HCT116 (cell line): ENCODE measurements around the gene HDAC5.

Experiments
- CEBPB ChIP-seq: IDR thresholded peaks from 2 replicates; pipeline ENCODE4 v1.6.1; 2012; ENCODE audit warnings: low read depth
- EZH2 ChIP-seq: fragments of 200-600 bp; sonication (generic); IDR thresholded peaks from 2 replicates; pipeline ENCODE4 v1.6.1; 2017; ENCODE audit warnings: antibody characterized with exemption, mixed run types
- EZH2phosphoT487 ChIP-seq: fragments of 200-600 bp; IDR thresholded peaks from 2 replicates; pipeline ENCODE4 v1.6.1; 2018; ENCODE audit warnings: antibody characterized with exemption, borderline replicate concordance
- POLR2A ChIP-seq: IDR thresholded peaks from 2 replicates; pipeline ENCODE4 v1.7.0; 2011; ENCODE audit warnings: borderline replicate concordance; ENCODE audit not compliant: insufficient read depth, insufficient read length; ENCODE audit errors: extremely low read depth
- POLR2AphosphoS5 ChIP-seq: IDR thresholded peaks from 2 replicates; pipeline ENCODE4 v1.6.1; 2011; ENCODE audit warnings: mild to moderate bottlenecking, low read depth, low read length, moderate library complexity
- RAD21 ChIP-seq: IDR thresholded peaks from 2 replicates; pipeline ENCODE4 v1.6.1; 2012; ENCODE audit warnings: low read depth, mild to moderate bottlenecking
- SRF ChIP-seq: IDR thresholded peaks from 2 replicates; pipeline ENCODE4 v1.6.1; 2012; ENCODE audit warnings: low read depth
- ZNF274 ChIP-seq: fragments of 200-500 bp; sonication (Bioruptor generic); IDR thresholded peaks from 2 replicates; pipeline ENCODE4 v1.6.1; 2014; ENCODE audit warnings: mild to moderate bottlenecking, low read depth, low read length, inconsistent platforms
- TF ChIP-seq, protein P1 (sequence below), 3 experiments: fragments of 200-600 bp in 1 of 3; sonication (generic) in 1 of 3; IDR thresholded peaks in 2 of 3; conservative IDR thresholded peaks in 1 of 3; 2 replicates each; pipeline ENCODE4 v1.5.1; 2012 to 2017; ENCODE audit warnings: low read depth in 2 of 3, low read length in 2 of 3, antibody characterized with exemption in 1 of 3, borderline replicate concordance in 1 of 3, control low read depth in 1 of 3, mild to moderate bottlenecking in 1 of 3, mixed read lengths in 1 of 3, mixed run types in 1 of 3, moderate library complexity in 1 of 3; ENCODE audit not compliant: insufficient read depth in 1 of 3
- TF ChIP-seq, protein P2 (sequence below): IDR thresholded peaks from 2 replicates; pipeline ENCODE4 v1.6.1; 2012

DNA sequence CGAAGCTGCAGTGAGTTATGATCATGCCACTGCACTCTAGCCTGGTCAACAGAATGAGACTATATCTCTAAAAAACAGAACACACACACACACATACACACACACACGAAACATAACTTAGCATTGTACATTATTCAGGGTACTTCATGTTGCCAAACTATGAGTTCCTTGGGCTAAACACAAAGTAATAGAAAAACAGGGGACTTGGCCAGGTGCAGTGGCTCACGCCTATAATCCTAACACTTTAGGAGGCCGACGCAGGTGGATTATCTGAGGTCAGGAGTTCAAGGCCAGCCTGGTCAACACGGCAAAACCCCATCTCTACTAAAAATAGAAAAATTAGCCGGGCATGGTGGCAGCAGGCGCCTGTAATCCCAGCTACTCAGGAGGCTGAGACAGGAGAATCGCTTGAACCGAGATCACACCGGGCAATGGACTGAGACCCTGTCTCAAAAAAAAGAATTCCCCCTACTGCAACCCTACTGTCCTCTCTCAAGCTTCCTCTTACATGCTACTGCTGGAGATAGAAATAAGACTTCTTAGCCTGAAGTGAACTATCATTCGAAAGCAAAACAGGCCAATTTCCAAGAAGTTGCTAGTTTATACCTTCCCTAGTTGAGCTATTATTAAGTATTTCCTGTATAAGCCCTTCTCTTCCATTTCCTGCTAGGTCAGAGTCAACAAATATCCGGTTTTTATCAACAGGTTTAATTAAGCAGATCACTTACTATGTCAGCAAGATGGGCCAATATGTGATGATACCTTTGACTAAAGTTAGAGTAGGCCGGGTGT lies 64.1 kb downstream of the HDAC5 start:
- no peak for TF ChIP-seq CEBPB
- no peak for TF ChIP-seq POLR2AphosphoS5
- TF ChIP-seq ZNF274, result no peak
- TF ChIP-seq POLR2A, result no peak
- no peak for TF ChIP-seq EZH2
- TF ChIP-seq, protein P1, sequence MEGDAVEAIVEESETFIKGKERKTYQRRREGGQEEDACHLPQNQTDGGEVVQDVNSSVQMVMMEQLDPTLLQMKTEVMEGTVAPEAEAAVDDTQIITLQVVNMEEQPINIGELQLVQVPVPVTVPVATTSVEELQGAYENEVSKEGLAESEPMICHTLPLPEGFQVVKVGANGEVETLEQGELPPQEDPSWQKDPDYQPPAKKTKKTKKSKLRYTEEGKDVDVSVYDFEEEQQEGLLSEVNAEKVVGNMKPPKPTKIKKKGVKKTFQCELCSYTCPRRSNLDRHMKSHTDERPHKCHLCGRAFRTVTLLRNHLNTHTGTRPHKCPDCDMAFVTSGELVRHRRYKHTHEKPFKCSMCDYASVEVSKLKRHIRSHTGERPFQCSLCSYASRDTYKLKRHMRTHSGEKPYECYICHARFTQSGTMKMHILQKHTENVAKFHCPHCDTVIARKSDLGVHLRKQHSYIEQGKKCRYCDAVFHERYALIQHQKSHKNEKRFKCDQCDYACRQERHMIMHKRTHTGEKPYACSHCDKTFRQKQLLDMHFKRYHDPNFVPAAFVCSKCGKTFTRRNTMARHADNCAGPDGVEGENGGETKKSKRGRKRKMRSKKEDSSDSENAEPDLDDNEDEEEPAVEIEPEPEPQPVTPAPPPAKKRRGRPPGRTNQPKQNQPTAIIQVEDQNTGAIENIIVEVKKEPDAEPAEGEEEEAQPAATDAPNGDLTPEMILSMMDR (IDR thresholded peaks at IDR 0.05 in 2 of 3, conservative IDR thresholded peaks at IDR 0.05 in 1 of 3; ENCODE audit: borderline replicate concordance in 1 of 3, insufficient read depth in 1 of 3, low read depth in 2 of 3, low read length in 2 of 3), result no peak
- no peak for TF ChIP-seq RAD21
- TF ChIP-seq, protein P2, sequence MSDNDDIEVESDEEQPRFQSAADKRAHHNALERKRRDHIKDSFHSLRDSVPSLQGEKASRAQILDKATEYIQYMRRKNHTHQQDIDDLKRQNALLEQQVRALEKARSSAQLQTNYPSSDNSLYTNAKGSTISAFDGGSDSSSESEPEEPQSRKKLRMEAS, result no peak
- no peak for TF ChIP-seq SRF
- no peak for TF ChIP-seq EZH2phosphoT487
